ENCODE measurements around the gene DPEP2NB.

- TF ChIP-seq CTCF (IDR thresholded peaks at IDR 0.05 in 2 of 3, conservative IDR thresholded peaks at IDR 0.05 in 1 of 3; ENCODE audit: borderline replicate concordance in 1 of 3, insufficient read depth in 1 of 3, low read depth in 2 of 3, low read length in 2 of 3), result no peak
- no peak for TF ChIP-seq TCF7L2 (IDR thresholded peaks at IDR 0.05; ENCODE audit: borderline replicate concordance, extremely low read depth, insufficient read depth, insufficient read length)
- TF ChIP-seq CEBPB (IDR thresholded peaks at IDR 0.05; ENCODE audit: low read depth), result no peak
- TF ChIP-seq, protein P1, sequence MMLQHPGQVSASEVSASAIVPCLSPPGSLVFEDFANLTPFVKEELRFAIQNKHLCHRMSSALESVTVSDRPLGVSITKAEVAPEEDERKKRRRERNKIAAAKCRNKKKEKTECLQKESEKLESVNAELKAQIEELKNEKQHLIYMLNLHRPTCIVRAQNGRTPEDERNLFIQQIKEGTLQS (IDR thresholded peaks at IDR 0.05), result no peak
- no peak for TF ChIP-seq EZH2phosphoT487 (IDR thresholded peaks at IDR 0.05; ENCODE audit: borderline replicate concordance)
- TF ChIP-seq FOSL1 (IDR thresholded peaks at IDR 0.05; ENCODE audit: low read depth), result no peak
- no peak for TF ChIP-seq ZBTB33 (IDR thresholded peaks at IDR 0.05; ENCODE audit: extremely low read depth, insufficient replicate concordance, low read length)
- no peak for TF ChIP-seq YY1 (IDR thresholded peaks at IDR 0.05; ENCODE audit: extremely low read depth, insufficient replicate concordance, low read depth, low read length)
- TF ChIP-seq REST (IDR thresholded peaks at IDR 0.05; ENCODE audit: low read depth), result no peak
- no peak for TF ChIP-seq SIN3A (IDR thresholded peaks at IDR 0.05; ENCODE audit: low read depth)
- no peak for TF ChIP-seq POLR2A (IDR thresholded peaks at IDR 0.05; ENCODE audit: borderline replicate concordance, extremely low read depth, insufficient read depth, insufficient read length)
- no peak for TF ChIP-seq ZFX (IDR thresholded peaks at IDR 0.05)
- TF ChIP-seq POLR2AphosphoS5 (IDR thresholded peaks at IDR 0.05; ENCODE audit: low read depth, low read length), result no peak
Observed at GRCh38 chr16:67989322-67990017, 26.2 kb downstream of the DPEP2NB start.

Data from HCT116 (cell line).